PFSK-1 (cell line): Measurements from ENCODE around the gene ERBB2.

ENCODE experiments used
- FOXP2 ChIP-seq: optimal IDR thresholded peaks from 2 replicates; pipeline ENCODE3; 2011; ENCODE audit warnings: borderline replicate concordance, control low read depth, inconsistent platforms; ENCODE audit not compliant: insufficient read depth; ENCODE audit errors: extremely low read length, extremely low read depth
- POLR2AphosphoS5 ChIP-seq: IDR thresholded peaks from 2 replicates; pipeline ENCODE4 v1.6.1; 2012; ENCODE audit warnings: low read depth, mild to moderate bottlenecking, control low read depth, low read length, moderate library complexity
- SIN3A ChIP-seq: IDR thresholded peaks from 2 replicates; pipeline ENCODE4 v1.6.1; 2012; ENCODE audit warnings: mild to moderate bottlenecking, low read length, moderate library complexity, borderline replicate concordance; ENCODE audit not compliant: insufficient read depth
- TAF1 ChIP-seq: IDR thresholded peaks from 2 replicates; pipeline ENCODE4 v1.6.1; 2012; ENCODE audit warnings: low read length, control low read depth, borderline replicate concordance; ENCODE audit not compliant: insufficient read depth
- TF ChIP-seq, protein P1 (sequence below), 2 experiments: IDR thresholded peaks; 2 replicates each; pipeline versions ENCODE4 v1.6.1 to v1.8.0; 2011 to 2012; ENCODE audit warnings: low read depth in 2 of 2, low read length in 2 of 2, control low read depth in 1 of 2, inconsistent platforms in 1 of 2, mild to moderate bottlenecking in 1 of 2, moderate library complexity in 1 of 2; ENCODE audit not compliant: insufficient read depth in 1 of 2

DNA sequence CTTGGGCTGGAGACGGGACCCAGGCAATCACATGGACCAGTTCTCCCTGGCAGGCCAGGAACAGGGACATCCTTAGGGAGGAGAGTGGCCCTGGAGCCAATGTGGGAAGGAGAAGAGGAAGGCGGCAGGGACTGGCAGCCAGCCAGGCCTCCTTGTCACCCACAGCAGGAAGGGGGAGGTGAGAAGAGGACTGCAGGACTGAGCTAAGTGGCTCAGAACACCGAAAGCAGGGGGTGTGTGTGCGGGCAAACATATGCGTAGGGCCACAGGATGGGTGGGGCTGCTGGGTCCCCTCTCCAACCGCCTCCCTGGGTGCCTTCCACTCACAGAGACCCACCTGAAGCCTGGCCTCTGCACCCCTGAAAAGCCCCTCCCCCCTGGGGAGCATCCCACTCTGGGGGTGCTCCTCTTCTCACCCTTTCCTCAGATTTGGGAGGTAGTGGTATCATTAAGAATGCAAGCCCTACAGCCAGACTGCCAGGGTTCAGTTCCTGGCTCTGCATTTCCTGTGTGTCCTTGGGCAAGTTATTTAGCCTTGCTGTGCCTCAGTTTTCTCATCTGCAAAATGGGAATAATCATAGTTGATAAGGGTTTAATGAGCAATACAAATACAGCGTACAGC lies 23.6 kb upstream of the ERBB2 start:
- TF ChIP-seq FOXP2 (no peak), SIN3A (no peak), TAF1 (no peak), POLR2AphosphoS5 (no peak)
- TF ChIP-seq, protein P1, sequence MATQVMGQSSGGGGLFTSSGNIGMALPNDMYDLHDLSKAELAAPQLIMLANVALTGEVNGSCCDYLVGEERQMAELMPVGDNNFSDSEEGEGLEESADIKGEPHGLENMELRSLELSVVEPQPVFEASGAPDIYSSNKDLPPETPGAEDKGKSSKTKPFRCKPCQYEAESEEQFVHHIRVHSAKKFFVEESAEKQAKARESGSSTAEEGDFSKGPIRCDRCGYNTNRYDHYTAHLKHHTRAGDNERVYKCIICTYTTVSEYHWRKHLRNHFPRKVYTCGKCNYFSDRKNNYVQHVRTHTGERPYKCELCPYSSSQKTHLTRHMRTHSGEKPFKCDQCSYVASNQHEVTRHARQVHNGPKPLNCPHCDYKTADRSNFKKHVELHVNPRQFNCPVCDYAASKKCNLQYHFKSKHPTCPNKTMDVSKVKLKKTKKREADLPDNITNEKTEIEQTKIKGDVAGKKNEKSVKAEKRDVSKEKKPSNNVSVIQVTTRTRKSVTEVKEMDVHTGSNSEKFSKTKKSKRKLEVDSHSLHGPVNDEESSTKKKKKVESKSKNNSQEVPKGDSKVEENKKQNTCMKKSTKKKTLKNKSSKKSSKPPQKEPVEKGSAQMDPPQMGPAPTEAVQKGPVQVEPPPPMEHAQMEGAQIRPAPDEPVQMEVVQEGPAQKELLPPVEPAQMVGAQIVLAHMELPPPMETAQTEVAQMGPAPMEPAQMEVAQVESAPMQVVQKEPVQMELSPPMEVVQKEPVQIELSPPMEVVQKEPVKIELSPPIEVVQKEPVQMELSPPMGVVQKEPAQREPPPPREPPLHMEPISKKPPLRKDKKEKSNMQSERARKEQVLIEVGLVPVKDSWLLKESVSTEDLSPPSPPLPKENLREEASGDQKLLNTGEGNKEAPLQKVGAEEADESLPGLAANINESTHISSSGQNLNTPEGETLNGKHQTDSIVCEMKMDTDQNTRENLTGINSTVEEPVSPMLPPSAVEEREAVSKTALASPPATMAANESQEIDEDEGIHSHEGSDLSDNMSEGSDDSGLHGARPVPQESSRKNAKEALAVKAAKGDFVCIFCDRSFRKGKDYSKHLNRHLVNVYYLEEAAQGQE (IDR thresholded peaks at IDR 0.05; ENCODE audit: insufficient read depth in 1 of 2, low read depth in 2 of 2, low read length in 2 of 2): no peak
